GM23248 (cell line): ENCODE results near the gene SAP30BP. TPM values are rescaled to one million over a fixed set of nuclear protein-coding genes. Genes with fewer than 3 reads are reported as not detected.

Source experiments
- DNase-seq: peaks from one replicate; pipeline ENCODE4 v3.0.0-alpha.2; 2015
- H2AFZ ChIP-seq: fragments of 200-600 bp; sonication (generic); 2 replicates; pipeline ENCODE4 v1.6.1; 2016; ENCODE audit warnings: antibody characterized with exemption
- H3F3A ChIP-seq: fragments of 200-600 bp; sonication (generic); 2 replicates; pipeline ENCODE4 v1.6.1; 2016; ENCODE audit warnings: mild to moderate bottlenecking, antibody characterized with exemption, mixed run types; ENCODE audit not compliant: insufficient read depth
- H3K27ac ChIP-seq: fragments of 200-600 bp; sonication (generic); 2 replicates; pipeline ENCODE4 v1.5.1; 2016; ENCODE audit warnings: mild to moderate bottlenecking
- H3K27me3 ChIP-seq: fragments of 200-600 bp; sonication (generic); replicated peaks from 2 replicates; pipeline ENCODE4 v1.6.1; 2016; ENCODE audit warnings: mild to moderate bottlenecking; ENCODE audit not compliant: insufficient read depth
- H3K36me3 ChIP-seq: fragments of 200-600 bp; sonication (generic); 2 replicates; pipeline ENCODE4 v1.6.1; 2016; ENCODE audit warnings: low read depth, mild to moderate bottlenecking
- H3K4me1 ChIP-seq: fragments of 200-600 bp; sonication (generic); 2 replicates; pipeline ENCODE4 v1.6.1; 2016; ENCODE audit warnings: mild to moderate bottlenecking; ENCODE audit not compliant: insufficient read depth
- H3K4me2 ChIP-seq: fragments of 200-600 bp; sonication (generic); one replicate; pipeline ENCODE4 v1.6.1; 2016; ENCODE audit warnings: mild to moderate bottlenecking; ENCODE audit not compliant: unreplicated experiment
- H3K4me3 ChIP-seq: fragments of 200-600 bp; sonication (generic); 2 replicates; pipeline ENCODE4 v1.5.1; 2016; ENCODE audit warnings: mild to moderate bottlenecking
- H3K79me2 ChIP-seq: fragments of 200-600 bp; sonication (generic); 2 replicates; pipeline ENCODE4 v1.6.1; 2016; ENCODE audit warnings: mild to moderate bottlenecking; ENCODE audit not compliant: insufficient read depth
- H3K9ac ChIP-seq: fragments of 200-600 bp; sonication (generic); 2 replicates; pipeline ENCODE4 v1.6.1; 2016; ENCODE audit warnings: mild to moderate bottlenecking
- H3K9me2 ChIP-seq: fragments of 200-600 bp; sonication (generic); 2 replicates; pipeline ENCODE4 v1.6.1; 2016; ENCODE audit warnings: mixed run types, mild to moderate bottlenecking, moderate library complexity; ENCODE audit not compliant: insufficient read depth
- H3K9me3 ChIP-seq: fragments of 200-600 bp; sonication (generic); one replicate; pipeline ENCODE4 v1.6.1; 2017; ENCODE audit warnings: low read depth
- H4K20me1 ChIP-seq: fragments of 200-600 bp; sonication (generic); 2 replicates; pipeline ENCODE4 v1.6.0; 2016; ENCODE audit not compliant: insufficient read depth
- EZH2 ChIP-seq: fragments of 200-600 bp; sonication (generic); IDR thresholded peaks from 2 replicates; pipeline ENCODE4 v1.6.1; 2018; ENCODE audit warnings: antibody characterized with exemption, mild to moderate bottlenecking; ENCODE audit not compliant: insufficient read depth, poor library complexity, severe bottlenecking
- EZH2phosphoT487 ChIP-seq: fragments of 200-600 bp; sonication (generic); IDR thresholded peaks from 2 replicates; pipeline ENCODE4 v1.6.1; 2018; ENCODE audit warnings: antibody characterized with exemption, moderate library complexity, mild to moderate bottlenecking, low read depth; ENCODE audit not compliant: insufficient read depth
- WGBS, 2 experiments: methylation state at CpG; one replicate each; pipeline ENCODE4 v1.1.6; 2015 to 2017; ENCODE audit warnings: low lambda C conversion rate in 2 of 2, low coverage in 1 of 2; ENCODE audit errors: missing lambda C conversion rate in 2 of 2; 5-methylcytosine and 5-hydroxymethylcytosine counted together
- in situ Hi-C: fragments of 300-500 bp; cut with MboI; formaldehyde crosslinking; loops from 2 replicates; pipeline ENCODE4 v1.15.0; 2020
- polyA plus RNA-seq: library from polyadenylated mRNA; unstranded; fragments of >200 nt; fragmentation: Nextera tagmentation; extraction: Ambion mirVana; gene quantifications from 2 replicates; pipeline ENCODE4 v1.2.1, GENCODE V29; 2016
- total RNA-seq: library from RNA; depleted of rRNA; stranded (reverse); fragments of >200 nt; shearing (Covaris generic); gene quantifications from 2 replicates; pipeline ENCODE4 v1.2.3, GENCODE V29; 2014

Gene SAP30BP
- total and polyA plus RNA-seq, 2 experiments from 2014 or later, result 60.8 to 93.1 TPM

DNA sequence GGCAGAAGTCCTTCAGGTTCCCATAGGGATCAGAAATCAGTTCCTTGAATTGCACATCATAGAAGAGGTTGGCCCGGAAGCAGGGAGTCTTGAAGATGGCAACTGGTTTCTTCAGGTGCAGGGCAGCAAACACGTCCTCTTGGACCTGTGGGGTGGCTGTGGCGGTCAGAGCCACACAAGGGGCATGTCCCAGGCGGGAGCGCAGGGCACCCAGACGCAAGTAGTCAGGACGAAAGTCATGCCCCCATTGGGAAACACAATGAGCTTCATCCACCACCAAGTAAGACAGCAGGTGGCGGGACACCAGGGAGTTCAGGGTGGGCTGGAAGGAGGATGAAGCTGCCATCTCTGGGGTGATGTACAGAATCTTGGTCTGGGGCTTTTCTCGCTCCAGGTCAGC lies 4.6 kb upstream of the SAP30BP start:
- Histone ChIP-seq H3K27me3 (no peaks in the 10 kb centered on the region), H3K4me2 (no peak overlapping the region), H3K9me2 (no peaks in the 10 kb centered on the region), H3K27ac (no peak overlapping the region), H3K36me3 (no peaks in the 10 kb centered on the region; the same call in 1 of the 2 replicates), H3K4me3 (no peak overlapping the region), H4K20me1 (no peaks in the 10 kb centered on the region), H3K9me3 (no peaks in the 10 kb centered on the region), H3F3A (no peaks in the 10 kb centered on the region), H3K9ac (no peak overlapping the region), H2AFZ (no peak overlapping the region), H3K79me2 (peaks cover 27% of the 10 kb centered on the region), H3K4me1 (peaks cover 7% of the 10 kb centered on the region; the same call in 1 of the 2 replicates)
- in situ Hi-C loops, result no loop called here
- no peak for TF ChIP-seq EZH2phosphoT487
- no peak for TF ChIP-seq EZH2
- WGBS, 2 experiments, result 99 to 100% methylated on average over 9 of the region's 9 CpGs
- DNase-seq, result no peak

DNA sequence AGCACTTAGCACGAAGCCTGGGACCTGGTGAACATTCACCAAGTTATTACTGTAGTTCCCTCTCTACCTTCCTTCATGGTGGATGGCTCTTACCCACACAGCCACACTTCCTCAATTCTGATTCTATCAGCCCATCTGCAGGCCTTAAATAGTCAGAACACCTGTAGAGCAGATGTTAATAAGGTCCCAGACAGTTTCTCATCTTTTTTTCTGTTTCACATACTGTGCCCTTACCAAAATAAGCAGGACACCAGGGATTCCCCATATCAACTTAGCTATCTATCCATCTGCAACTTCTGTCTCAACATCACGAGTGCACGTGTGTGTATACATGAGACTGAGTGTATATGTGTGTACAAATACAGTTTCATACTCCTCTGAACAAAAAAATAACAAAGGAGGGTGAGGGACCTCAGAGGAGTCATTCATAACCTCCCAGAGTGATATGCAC lies 3.0 kb upstream of the SAP30BP start:
- no peak overlapping the region for H2AFZ ChIP-seq
- no peak overlapping the region for H3K4me3 ChIP-seq
- TF ChIP-seq EZH2, result no peak
- TF ChIP-seq EZH2phosphoT487, result no peak
- H3K4me2 ChIP-seq, result no peak overlapping the region
- peaks cover 5% of the 10 kb centered on the region; the same call in 1 of the 2 replicates for H3K36me3 ChIP-seq
- H3F3A ChIP-seq, result no peaks in the 10 kb centered on the region
- H3K9me2 ChIP-seq, result no peaks in the 10 kb centered on the region
- H3K9me3 ChIP-seq, result no peaks in the 10 kb centered on the region
- no peak overlapping the region for H3K9ac ChIP-seq
- H3K79me2 ChIP-seq, result peaks cover 43% of the 10 kb centered on the region
- H3K27me3 ChIP-seq, result no peaks in the 10 kb centered on the region
- in situ Hi-C loops, result no loop called here
- DNase-seq, result no peak
- H3K27ac ChIP-seq, result no peak overlapping the region
- no peaks in the 10 kb centered on the region for H4K20me1 ChIP-seq
- H3K4me1 ChIP-seq, result peaks cover 12% of the 10 kb centered on the region; the same call in 1 of the 2 replicates
- WGBS, 2 experiments, result 87 to 89% methylated on average over 3 of the region's 3 CpGs

DNA sequence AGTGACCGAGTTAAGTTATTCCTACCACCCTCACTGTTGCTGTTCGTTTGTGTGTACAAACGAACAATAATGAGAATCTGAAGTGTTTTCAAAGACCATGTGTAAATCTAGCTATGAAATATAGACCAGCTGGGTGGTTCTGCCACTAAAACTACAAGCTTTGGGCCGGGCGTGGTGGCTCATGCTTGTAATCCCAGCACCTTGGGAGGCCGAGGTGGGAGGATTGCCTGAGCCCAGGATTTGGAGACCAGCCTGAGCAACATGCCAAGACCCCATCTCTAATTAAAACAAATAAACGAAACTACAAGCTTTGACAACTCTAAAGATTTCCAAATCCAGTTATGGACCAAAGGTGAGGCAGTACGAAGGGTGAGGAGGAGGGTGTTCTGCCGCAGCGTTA lies 1.2 kb upstream of the SAP30BP start:
- peaks cover 23% of the 10 kb centered on the region for H3K36me3 ChIP-seq
- no peak overlapping the region for H2AFZ ChIP-seq
- peak overlapping the region; percentile 85 for H3K4me2 ChIP-seq
- in situ Hi-C loops, result no loop called here
- peaks cover 62% of the 10 kb centered on the region for H3K79me2 ChIP-seq
- no peak overlapping the region for H3K27ac ChIP-seq
- TF ChIP-seq EZH2 (no peak), EZH2phosphoT487 (no peak)
- H3F3A ChIP-seq, result no peaks in the 10 kb centered on the region
- H3K9me2 ChIP-seq, result no peaks in the 10 kb centered on the region
- WGBS, 2 experiments, result 85 to 86% methylated on average over 10 of the region's 10 CpGs
- H4K20me1 ChIP-seq, result no peaks in the 10 kb centered on the region
- no peak for DNase-seq
- no peaks in the 10 kb centered on the region for H3K9me3 ChIP-seq
- H3K9ac ChIP-seq, result peak overlapping the region; percentile 97
- peak overlapping the region; percentile 91 for H3K4me3 ChIP-seq
- H3K4me1 ChIP-seq, result peaks cover 12% of the 10 kb centered on the region; the same call in 1 of the 2 replicates
- H3K27me3 ChIP-seq, result no peaks in the 10 kb centered on the region

DNA sequence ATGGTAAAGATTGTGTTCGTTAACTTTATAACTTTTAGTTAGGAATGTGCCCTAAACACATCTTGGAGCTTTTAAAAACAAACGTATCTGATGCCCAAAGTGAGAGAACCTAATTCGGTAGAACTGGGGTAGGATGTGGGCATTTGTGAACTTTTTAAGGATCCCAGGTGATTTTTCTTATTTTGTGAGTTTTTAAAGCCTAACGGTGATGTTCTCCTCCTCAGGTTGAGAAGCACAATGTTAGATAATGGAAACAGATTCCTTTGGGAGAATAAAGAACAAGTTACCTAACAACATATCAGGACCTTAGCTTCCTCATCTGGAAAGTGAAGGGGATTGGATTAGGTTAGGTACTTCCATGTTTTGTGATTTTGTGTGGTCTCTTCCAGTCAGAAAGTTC lies 687 bp downstream of the SAP30BP start:
- H3K4me1 ChIP-seq, result peaks cover 12% of the 10 kb centered on the region; the same call in 1 of the 2 replicates
- H2AFZ ChIP-seq, result peak overlapping the region; percentile 86
- peak overlapping the region; percentile 91 for H3K4me3 ChIP-seq
- in situ Hi-C loops, result no loop called here
- H3K27me3 ChIP-seq, result no peaks in the 10 kb centered on the region
- TF ChIP-seq EZH2phosphoT487 (no peak), EZH2 (no peak)
- peak overlapping the region; percentile 97 for H3K9ac ChIP-seq
- H3F3A ChIP-seq, result 0 out of 2 replicates have a peak, but pooled peaks cover 1% of the 10 kb centered on the region
- peak overlapping the region; percentile 97 for H3K4me2 ChIP-seq
- DNase-seq, result peak; percentile 13
- WGBS, 2 experiments, result 1% methylated on average over 4 of the region's 4 CpGs
- H3K79me2 ChIP-seq, result peaks cover 80% of the 10 kb centered on the region
- peak overlapping the region; percentile 82 for H3K27ac ChIP-seq
- peaks cover 36% of the 10 kb centered on the region for H3K36me3 ChIP-seq
- H4K20me1 ChIP-seq, result no peaks in the 10 kb centered on the region
- no peaks in the 10 kb centered on the region for H3K9me2 ChIP-seq
- H3K9me3 ChIP-seq, result no peaks in the 10 kb centered on the region
